Mesenteric fat pad (tissue), 1 donor: ENCODE data around the gene ROBO1. TPM values are rescaled to one million over a fixed set of nuclear protein-coding genes. Genes with fewer than 3 reads are reported as not detected.
"Not testable (repeated sequence)": the region's sequence is repeated elsewhere in the genome, so short reads cannot be mapped to it uniquely, and the experiment has no call there.

Experiments used
- DNase-seq: peaks from one replicate; pipeline ENCODE4 v3.0.0-alpha.2; 2020; ENCODE audit warnings: low spot score
- long read RNA-seq: library from polyadenylated mRNA; unstranded; transcript quantifications from one replicate; pipeline ENCODE4 v2.0.0, GENCODE V29; 2020
- total RNA-seq: library from RNA; stranded (reverse); fragmentation: NEBNext Ultra II Directional; extraction: Animal tissue kit (Norgen Biotek cat#: 25700); gene quantifications from one replicate; pipeline ENCODE4 v1.2.1, GENCODE V29; 2021
- donor health status: DM: yes; HTN: yes; CAD: no.

ROBO1 gene
- 7.1 TPM for total RNA-seq
- long read RNA-seq, partial matches to known transcripts: 2 of 5 reads
- long read RNA-seq, other reads (novel, unspliced or antisense): 3 of 5 reads

- DNase-seq: no peak
These were observed at the start of gene ROBO1 for GRCh38 chr3:79767905-79768267. Gene ROBO1, minus strand, starts transcription at chr3:79767998.

- DNase-seq: no peak
These were observed 49.4 kb upstream of the ROBO1 start for GRCh38 chr3:79817224-79817623.

- DNase-seq: no peak
These were observed 47.7 kb upstream of the ROBO1 start for GRCh38 chr3:79815478-79815877.

- DNase-seq: no peak
These were observed 42.8 kb upstream of the ROBO1 start for GRCh38 chr3:79810581-79810980.

- no peak for DNase-seq
These were observed 42.3 kb upstream of the ROBO1 start for GRCh38 chr3:79810092-79810491.

GRCh38 chr3:79809106-79809505 lies 41.3 kb upstream of the ROBO1 start:
- DNase-seq: no peak

- DNase-seq: no peak
These were observed 40.7 kb upstream of the ROBO1 start for GRCh38 chr3:79808515-79808914.

GRCh38 chr3:79790177-79790576 lies 22.4 kb upstream of the ROBO1 start:
- not testable (repeated sequence) for DNase-seq

- no peak for DNase-seq
These were observed 5.5 kb upstream of the ROBO1 start for GRCh38 chr3:79773291-79773690.

- DNase-seq: no peak
These were observed 1.4 kb upstream of the ROBO1 start for GRCh38 chr3:79769229-79769628.

- no peak for DNase-seq
These were observed 449 bp downstream of the ROBO1 start for GRCh38 chr3:79767194-79767904.

GRCh38 chr3:79766496-79767193 lies 1.2 kb downstream of the ROBO1 start:
- no peak for DNase-seq

- DNase-seq: no peak
These were observed 1.9 kb downstream of the ROBO1 start for GRCh38 chr3:79765911-79766310.

- DNase-seq: no peak
These were observed 6.4 kb downstream of the ROBO1 start for GRCh38 chr3:79761441-79761840.

GRCh38 chr3:79751703-79752102 lies 16.1 kb downstream of the ROBO1 start:
- no peak for DNase-seq

- no peak for DNase-seq
These were observed 30.3 kb downstream of the ROBO1 start for GRCh38 chr3:79737530-79737929.

- no peak for DNase-seq
These were observed 38.7 kb downstream of the ROBO1 start for GRCh38 chr3:79729096-79729495.

GRCh38 chr3:79726786-79727185 lies 41.0 kb downstream of the ROBO1 start:
- no peak for DNase-seq

- DNase-seq: no peak
These were observed 43.6 kb downstream of the ROBO1 start for GRCh38 chr3:79724206-79724605.

- DNase-seq: no peak
These were observed 77.7 kb downstream of the ROBO1 start for GRCh38 chr3:79690072-79690471.

GRCh38 chr3:79685108-79685507 lies 82.7 kb downstream of the ROBO1 start:
- no peak for DNase-seq

- no peak for DNase-seq
These were observed 83.8 kb downstream of the ROBO1 start for GRCh38 chr3:79684041-79684440.

- no peak for DNase-seq
These were observed 95.1 kb downstream of the ROBO1 start for GRCh38 chr3:79672731-79673130.
